HAP-1 (cell line): ENCODE measurements around the gene POLRMT.
A peak's percentile ranks its signal among the peaks of the same experiment; 100 is the strongest.

Source experiments
- DNase-seq, 2 experiments: peaks; one replicate each; pipeline ENCODE4 v3.0.0-alpha.2; 2016 to 2020; ENCODE audit warnings: low spot score in 2 of 2
- H3K27me3 ChIP-seq: fragments of 250-450 bp; sonication (Bioruptor Pico); 2 replicates; pipeline ENCODE4 v1.5.1; 2020; ENCODE audit warnings: low read depth, mild to moderate bottlenecking, moderate library complexity
- H3K36me3 ChIP-seq: fragments of 250-450 bp; sonication (Bioruptor Pico); replicated peaks from 2 replicates; pipeline ENCODE4 v1.5.1; 2020; ENCODE audit warnings: mild to moderate bottlenecking
- H3K4me1 ChIP-seq: fragments of 250-450 bp; sonication (Bioruptor Pico); 2 replicates; pipeline ENCODE4 v1.5.1; 2020; ENCODE audit warnings: mild to moderate bottlenecking
- H3K4me3 ChIP-seq: fragments of 250-450 bp; sonication (Bioruptor Pico); 2 replicates; pipeline ENCODE4 v1.5.1; 2020; ENCODE audit warnings: mild to moderate bottlenecking, moderate library complexity
- H3K9me3 ChIP-seq: fragments of 250-450 bp; sonication (Bioruptor Pico); 2 replicates; pipeline ENCODE4 v1.5.1; 2020; ENCODE audit warnings: mild to moderate bottlenecking, moderate library complexity
- in situ Hi-C: fragments of 300-500 bp; cut with MboI; formaldehyde crosslinking; loops from 3 replicates; pipeline ENCODE4 v1.14.3; 2020; ENCODE audit warnings: low sequenced_read_pairs, inconsistent platforms, mixed read lengths

POLRMT gene

GRCh38 chr19:601310-601709 is 32.0 kb downstream of the POLRMT start:
- H3K36me3 ChIP-seq = no peaks in the 10 kb centered on the region
- H3K27me3 ChIP-seq = no peaks in the 10 kb centered on the region
- H3K4me1 ChIP-seq = no peaks in the 10 kb centered on the region
- H3K4me3 ChIP-seq = no peak overlapping the region
- in situ Hi-C loops = no loop called here
- peaks cover 3% of the 10 kb centered on the region; the same call in 1 of the 2 replicates for H3K9me3 ChIP-seq
- DNase-seq = no peak

GRCh38 chr19:597406-598315 is 35.7 kb downstream of the POLRMT start:
- Histone ChIP-seq H3K27me3 (peaks cover 15% of the 10 kb centered on the region), H3K9me3 (no peaks in the 10 kb centered on the region), H3K4me3 (no peak overlapping the region), H3K36me3 (no peaks in the 10 kb centered on the region), H3K4me1 (no peaks in the 10 kb centered on the region)
- in situ Hi-C loops = loop anchor here (25.0 kb wide), 1 partner anchor 140 kb away; no protein-coding TSS in a partner anchor
- DNase-seq = no peak

- H3K36me3 ChIP-seq = no peaks in the 10 kb centered on the region
- H3K27me3 ChIP-seq = peaks cover 20% of the 10 kb centered on the region
- no peak overlapping the region for H3K4me3 ChIP-seq
- H3K9me3 ChIP-seq = no peaks in the 10 kb centered on the region
- in situ Hi-C loops = loop anchor here (25.0 kb wide), 1 partner anchor 141 kb away; no protein-coding TSS in a partner anchor
- no peaks in the 10 kb centered on the region for H3K4me1 ChIP-seq
- no peak for DNase-seq
Observed at GRCh38 chr19:596263-596655, 37.1 kb downstream of the POLRMT start.

- in situ Hi-C loops = loop anchor here (25.0 kb wide), 1 partner anchor 142 kb away; no protein-coding TSS in a partner anchor
- Histone ChIP-seq H3K27me3 (peaks cover 27% of the 10 kb centered on the region), H3K9me3 (no peaks in the 10 kb centered on the region), H3K4me3 (no peak overlapping the region), H3K4me1 (no peaks in the 10 kb centered on the region), H3K36me3 (no peaks in the 10 kb centered on the region)
- no peak for DNase-seq
Observed at GRCh38 chr19:595326-596262, 37.7 kb downstream of the POLRMT start.

- H3K27me3 ChIP-seq = peaks cover 28% of the 10 kb centered on the region
- in situ Hi-C loops = loop anchor here (25.0 kb wide), 1 partner anchor 143 kb away; no protein-coding TSS in a partner anchor
Observed at GRCh38 chr19:594265-594870, 39.0 kb downstream of the POLRMT start.

GRCh38 chr19:593505-593904 is 39.8 kb downstream of the POLRMT start:
- in situ Hi-C loops = loop anchor here (25.0 kb wide), 1 partner anchor 144 kb away; no protein-coding TSS in a partner anchor
- Histone ChIP-seq H3K4me1 (peaks cover 4% of the 10 kb centered on the region), H3K27me3 (peaks cover 34% of the 10 kb centered on the region), H3K36me3 (no peaks in the 10 kb centered on the region), H3K9me3 (no peaks in the 10 kb centered on the region), H3K4me3 (no peak overlapping the region)
- no peak for DNase-seq

More at GRCh38 chr19:594265-594870, 39.0 kb downstream of the POLRMT start:
- H3K36me3 ChIP-seq = no peaks in the 10 kb centered on the region
- DNase-seq = no peak
- no peak overlapping the region for H3K4me3 ChIP-seq
- peaks cover 1% of the 10 kb centered on the region; the same call in 1 of the 2 replicates for H3K4me1 ChIP-seq
- no peaks in the 10 kb centered on the region for H3K9me3 ChIP-seq

- Histone ChIP-seq H3K27me3 (peaks cover 38% of the 10 kb centered on the region), H3K9me3 (no peaks in the 10 kb centered on the region), H3K36me3 (no peaks in the 10 kb centered on the region), H3K4me3 (no peak overlapping the region), H3K4me1 (peaks cover 7% of the 10 kb centered on the region)
- DNase-seq = no peak
- in situ Hi-C loops = loop anchor here (25.0 kb wide), 1 partner anchor 144 kb away; no protein-coding TSS in a partner anchor
Observed at GRCh38 chr19:593055-593454, 40.3 kb downstream of the POLRMT start.

- no peaks in the 10 kb centered on the region for H3K36me3 ChIP-seq
- H3K4me3 ChIP-seq = no peak overlapping the region
- peaks cover 38% of the 10 kb centered on the region for H3K27me3 ChIP-seq
- H3K4me1 ChIP-seq = peaks cover 11% of the 10 kb centered on the region
- in situ Hi-C loops = loop anchor here (25.0 kb wide), 1 partner anchor 145 kb away; no protein-coding TSS in a partner anchor
- DNase-seq = no peak
- H3K9me3 ChIP-seq = no peaks in the 10 kb centered on the region
Observed at GRCh38 chr19:592101-592500, 41.2 kb downstream of the POLRMT start.

GRCh38 chr19:591099-591958 is 42.0 kb downstream of the POLRMT start:
- no peaks in the 10 kb centered on the region for H3K9me3 ChIP-seq
- H3K4me3 ChIP-seq = no peak overlapping the region
- in situ Hi-C loops = loop anchor here (25.0 kb wide), 1 partner anchor 146 kb away; no protein-coding TSS in a partner anchor
- peaks cover 11% of the 10 kb centered on the region for H3K4me1 ChIP-seq
- peaks cover 38% of the 10 kb centered on the region for H3K27me3 ChIP-seq
- no peaks in the 10 kb centered on the region for H3K36me3 ChIP-seq
- peak in 1 of 2 experiments; percentile 63 for DNase-seq

- Histone ChIP-seq H3K27me3 (peaks cover 37% of the 10 kb centered on the region), H3K9me3 (no peaks in the 10 kb centered on the region), H3K36me3 (no peaks in the 10 kb centered on the region), H3K4me3 (no peak overlapping the region), H3K4me1 (peaks cover 11% of the 10 kb centered on the region)
- DNase-seq = no peak
- in situ Hi-C loops = loop anchor here (25.0 kb wide), 1 partner anchor 147 kb away; no protein-coding TSS in a partner anchor
Observed at GRCh38 chr19:590750-591098, 42.6 kb downstream of the POLRMT start.

- DNase-seq = no peak
- Histone ChIP-seq H3K4me3 (no peak overlapping the region), H3K36me3 (no peaks in the 10 kb centered on the region), H3K4me1 (peaks cover 11% of the 10 kb centered on the region), H3K9me3 (no peaks in the 10 kb centered on the region), H3K27me3 (peaks cover 34% of the 10 kb centered on the region)
- in situ Hi-C loops = loop anchor here (25.0 kb wide), 1 partner anchor 147 kb away; no protein-coding TSS in a partner anchor
Observed at GRCh38 chr19:590396-590745, 43.0 kb downstream of the POLRMT start.

- in situ Hi-C loops = loop anchor here (25.0 kb wide), 1 partner anchor 147 kb away; no protein-coding TSS in a partner anchor
- peaks cover 11% of the 10 kb centered on the region for H3K4me1 ChIP-seq
- H3K4me3 ChIP-seq = peak within 1 kb of the TSS; percentile 7; the same call in 1 of the 2 replicates
- peaks cover 31% of the 10 kb centered on the region for H3K27me3 ChIP-seq
- DNase-seq = no peak
- no peaks in the 10 kb centered on the region for H3K36me3 ChIP-seq
- H3K9me3 ChIP-seq = no peaks in the 10 kb centered on the region
Observed at GRCh38 chr19:589693-590395, 43.5 kb downstream of the POLRMT start, which contains the start of gene HCN2. Gene HCN2, plus strand, starts transcription at chr19:589881. Its CDS starts 65 bp downstream, at chr19:589946.
